Measurements from ENCODE around the gene CSNK1D.

DNA sequence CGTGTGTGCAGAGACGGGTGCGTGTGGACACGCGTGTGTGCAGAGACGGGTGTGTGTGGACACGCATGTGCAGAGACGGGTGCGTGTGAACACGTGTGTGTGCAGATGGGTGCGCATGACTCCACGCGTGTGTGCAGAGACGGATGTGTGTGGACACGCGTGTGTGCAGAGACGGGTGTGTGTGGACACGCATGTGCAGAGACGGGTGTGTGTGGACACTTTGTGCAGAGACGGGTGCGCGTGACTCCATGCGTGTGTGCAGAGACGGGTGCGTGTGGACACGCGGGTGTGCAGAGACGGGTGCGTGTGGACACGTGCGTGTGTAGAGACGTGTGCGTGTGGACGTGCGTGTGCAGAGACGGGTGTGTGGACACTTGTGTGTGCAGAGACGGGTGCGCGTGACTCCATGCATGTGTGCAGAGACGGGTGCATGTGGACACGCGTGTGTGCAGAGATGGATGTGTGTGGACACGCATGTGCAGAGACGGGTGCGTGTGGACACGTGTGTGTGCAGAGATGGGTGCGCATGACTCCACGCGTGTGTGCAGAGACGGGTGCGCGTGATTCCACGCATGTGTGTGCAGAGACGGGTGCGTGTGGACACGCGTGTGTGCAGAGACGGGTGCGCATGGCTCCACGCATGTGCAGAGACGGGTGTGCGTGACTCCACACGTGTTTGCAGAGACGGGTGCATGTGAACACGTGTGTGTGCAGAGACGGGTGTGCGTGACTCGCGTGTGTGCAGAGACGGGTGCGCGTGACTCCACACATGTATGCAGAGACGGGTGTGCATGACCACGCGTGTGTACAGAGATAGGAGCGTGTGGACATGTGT, 45.5 kb upstream of the CSNK1D start:
- no peak for TF ChIP-seq ZNF2 (tag by site-specific recombination; IDR thresholded peaks at IDR 0.05)
- no peak for TF ChIP-seq ZNF366 (tag by site-specific recombination; conservative IDR thresholded peaks at IDR 0.05)
- no peak for TF ChIP-seq FEZF1 (tag by site-specific recombination; IDR thresholded peaks at IDR 0.05)
- TF ChIP-seq, protein P1, sequence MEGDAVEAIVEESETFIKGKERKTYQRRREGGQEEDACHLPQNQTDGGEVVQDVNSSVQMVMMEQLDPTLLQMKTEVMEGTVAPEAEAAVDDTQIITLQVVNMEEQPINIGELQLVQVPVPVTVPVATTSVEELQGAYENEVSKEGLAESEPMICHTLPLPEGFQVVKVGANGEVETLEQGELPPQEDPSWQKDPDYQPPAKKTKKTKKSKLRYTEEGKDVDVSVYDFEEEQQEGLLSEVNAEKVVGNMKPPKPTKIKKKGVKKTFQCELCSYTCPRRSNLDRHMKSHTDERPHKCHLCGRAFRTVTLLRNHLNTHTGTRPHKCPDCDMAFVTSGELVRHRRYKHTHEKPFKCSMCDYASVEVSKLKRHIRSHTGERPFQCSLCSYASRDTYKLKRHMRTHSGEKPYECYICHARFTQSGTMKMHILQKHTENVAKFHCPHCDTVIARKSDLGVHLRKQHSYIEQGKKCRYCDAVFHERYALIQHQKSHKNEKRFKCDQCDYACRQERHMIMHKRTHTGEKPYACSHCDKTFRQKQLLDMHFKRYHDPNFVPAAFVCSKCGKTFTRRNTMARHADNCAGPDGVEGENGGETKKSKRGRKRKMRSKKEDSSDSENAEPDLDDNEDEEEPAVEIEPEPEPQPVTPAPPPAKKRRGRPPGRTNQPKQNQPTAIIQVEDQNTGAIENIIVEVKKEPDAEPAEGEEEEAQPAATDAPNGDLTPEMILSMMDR (tag by site-specific recombination; IDR thresholded peaks at IDR 0.05): no peak
